HepG2 (cell line): ENCODE data around the gene NRGN. TPM values are rescaled to one million over a fixed set of nuclear protein-coding genes. Genes with fewer than 3 reads are reported as not detected.

ENCODE experiments used
- ARID5B ChIP-seq: IDR thresholded peaks from 2 replicates; pipeline ENCODE4 v1.4.0; 2020; ENCODE audit warnings: mild to moderate bottlenecking, missing genetic modification reagents
- GTF3A ChIP-seq: sonication (generic); formaldehyde crosslinking; conservative IDR thresholded peaks from 2 replicates; pipeline ENCODE4 v1.4.0; 2020; ENCODE audit warnings: mild to moderate bottlenecking, missing genetic modification reagents
- HOXA5 ChIP-seq: sonication (generic); formaldehyde crosslinking; IDR thresholded peaks from 2 replicates; pipeline ENCODE4 v1.4.0; 2020; ENCODE audit warnings: missing genetic modification reagents
- KAT2B ChIP-seq: fragments of 150-350 bp; IDR thresholded peaks from 2 replicates; pipeline ENCODE4 v1.6.1; 2014; ENCODE audit warnings: low read depth, low read length, borderline replicate concordance
- KDM2A ChIP-seq: sonication (generic); formaldehyde crosslinking; IDR thresholded peaks from 2 replicates; pipeline ENCODE4 v1.4.0; 2020; ENCODE audit warnings: low read depth, missing genetic modification reagents, borderline replicate concordance
- NFATC3 ChIP-seq: sonication (generic); formaldehyde crosslinking; IDR thresholded peaks from 2 replicates; pipeline ENCODE4 v1.5.1; 2020; ENCODE audit warnings: mild to moderate bottlenecking, missing genetic modification reagents
- PRDM10 ChIP-seq: sonication (generic); formaldehyde crosslinking; IDR thresholded peaks from 2 replicates; pipeline ENCODE4 v1.4.0; 2020; ENCODE audit warnings: low read depth, missing genetic modification reagents
- PRDM4 ChIP-seq: sonication (generic); formaldehyde crosslinking; IDR thresholded peaks from 2 replicates; pipeline ENCODE4 v1.9.0; 2021; ENCODE audit warnings: missing genetic modification reagents, borderline replicate concordance
- SIX4 ChIP-seq: sonication (generic); formaldehyde crosslinking; IDR thresholded peaks from 2 replicates; pipeline ENCODE4 v1.4.0; 2020; ENCODE audit warnings: missing genetic modification reagents
- SRSF9 ChIP-seq: fragments of 200-400 bp; formaldehyde crosslinking; IDR thresholded peaks from 2 replicates; pipeline ENCODE4 v1.6.1; 2018; ENCODE audit warnings: borderline replicate concordance, mild to moderate bottlenecking, low read depth, low read length; ENCODE audit not compliant: insufficient read depth, poor library complexity, severe bottlenecking
- ZFP37 ChIP-seq: sonication (generic); formaldehyde crosslinking; IDR thresholded peaks from 2 replicates; pipeline ENCODE4 v1.4.0; 2020; ENCODE audit warnings: missing genetic modification reagents, borderline replicate concordance
- ZNF253 ChIP-seq: sonication (generic); formaldehyde crosslinking; IDR thresholded peaks from 2 replicates; pipeline ENCODE4 v1.8.0; 2022; ENCODE audit warnings: mild to moderate bottlenecking, missing genetic modification reagents, borderline replicate concordance
- ZNF574 ChIP-seq: sonication (generic); formaldehyde crosslinking; IDR thresholded peaks from 2 replicates; pipeline ENCODE4 v1.4.0; 2020; ENCODE audit warnings: missing genetic modification reagents
- polyA plus RNA-seq, 8 experiments: library from polyadenylated mRNA; depleted of rRNA in 3 of 8; stranded (reverse) in 7 of 8; unstranded in 1 of 8; fragments of >200 nt; fragmentation: Illumina TruSeq in 4 of 8; extraction: Trizol in 4 of 8; gene quantifications; 2 replicates each; pipeline versions ENCODE4 v1.2.1 to v1.2.3, GENCODE V29; 2011 to 2016; ENCODE audit warnings: low read depth in 4 of 8, missing spikeins in 1 of 8, mixed read lengths in 1 of 8; ENCODE audit not compliant: insufficient read depth in 1 of 8
- total RNA-seq, 5 experiments: library from RNA; depleted of rRNA; stranded (reverse); fragments of >200 nt; fragmentation: Illumina TruSeq; extraction: Trizol; gene quantifications; 2 replicates each; pipeline ENCODE4 v1.2.3, GENCODE V29; 2016; ENCODE audit warnings: low read depth in 1 of 5

NRGN gene
- total and polyA plus RNA-seq, 2 of the 13 experiments (the other 11 are each of a cell fraction or from before 2014, with no cell fraction given): 0.22 TPM; not detected in 1

- TF ChIP-seq PRDM4 (CRISPR knock-in tag) (no peak), ARID5B (CRISPR knock-in tag) (no peak), SIX4 (CRISPR knock-in tag) (peak; percentile 96), PRDM10 (no peak), ZFP37 (CRISPR knock-in tag) (no peak), SRSF9 (no peak), KAT2B (no peak), ZNF574 (no peak), ZNF253 (CRISPR knock-in tag) (no peak), KDM2A (CRISPR knock-in tag) (no peak), GTF3A (CRISPR knock-in tag) (no peak), NFATC3 (no peak), HOXA5 (CRISPR knock-in tag) (no peak)
These were observed at the start of gene NRGN (continued) for GRCh38 chr11:124739479-124740276.
